Ascending aorta (tissue), 2 donors: ENCODE results near the gene POP7. TPM values are rescaled to one million over a fixed set of nuclear protein-coding genes. Genes with fewer than 3 reads are reported as not detected.

Experiments used
- DNase-seq, 2 donors: peaks; one replicate each; pipeline ENCODE4 v3.0.0-alpha.2; 2019; ENCODE audit warnings: low spot score in 2 of 2
- H3K27ac ChIP-seq, 2 donors: fragments of 200-600 bp; sonication (generic); one replicate each; pipeline ENCODE4 v1.5.1; 2016 to 2017; ENCODE audit warnings: mild to moderate bottlenecking in 1 of 2
- H3K27me3 ChIP-seq: fragments of 200-600 bp; sonication (generic); one replicate; pipeline ENCODE4 v1.5.1; 2017
- H3K36me3 ChIP-seq, 2 donors: fragments of 200-600 bp; sonication (generic); one replicate each; pipeline ENCODE4 v1.5.1; 2016
- H3K4me1 ChIP-seq, 2 donors: fragments of 200-600 bp; sonication (generic); one replicate each; pipeline ENCODE4 v1.5.1; 2016 to 2017; ENCODE audit warnings: mild to moderate bottlenecking in 1 of 2
- H3K4me3 ChIP-seq, 2 donors: fragments of 200-600 bp; sonication (generic); one replicate each; pipeline ENCODE4 v1.5.1; 2016 to 2017; ENCODE audit warnings: mild to moderate bottlenecking in 1 of 2
- H3K9me3 ChIP-seq, 2 donors: fragments of 200-600 bp; sonication (generic); one replicate each; pipeline ENCODE4 v1.5.1; 2016
- intact Hi-C: fragments of 100-400 bp; cut with DNase I; formaldehyde crosslinking; loops from one replicate; pipeline ENCODE4 v1.15.1; 2023
- total RNA-seq: library from RNA; depleted of rRNA; stranded (reverse); fragments of >200 nt; gene quantifications from one replicate; pipeline ENCODE4 v1.1.0, GENCODE V29; 2016
- TF ChIP-seq, protein P1 (sequence below), 3 experiments: fragments of 200-600 bp in 2 of 3; fragments of 450-650 bp in 1 of 3; sonication (generic) in 2 of 3; IDR thresholded peaks; one replicate each; pipeline ENCODE4 v1.5.1; 2016 to 2019; ENCODE audit warnings: antibody characterized with exemption in 3 of 3, mild to moderate bottlenecking in 1 of 3, moderate library complexity in 1 of 3

The POP7 gene
- total RNA-seq, 1 donor from 2014 or later: 44.0 TPM

GRCh38 chr7:100670074-100670473 is 35.8 kb upstream of the POP7 start:
- Histone ChIP-seq H3K36me3 (no peaks in the 10 kb centered on the region), H3K4me3 (no peak overlapping the region), H3K27me3 (no peaks in the 10 kb centered on the region), H3K4me1 (peaks cover 0 to 3% of the 10 kb centered on the region in 2 donors), H3K9me3 (no peaks in the 10 kb centered on the region), H3K27ac (no peak overlapping the region)
- TF ChIP-seq, protein P1, sequence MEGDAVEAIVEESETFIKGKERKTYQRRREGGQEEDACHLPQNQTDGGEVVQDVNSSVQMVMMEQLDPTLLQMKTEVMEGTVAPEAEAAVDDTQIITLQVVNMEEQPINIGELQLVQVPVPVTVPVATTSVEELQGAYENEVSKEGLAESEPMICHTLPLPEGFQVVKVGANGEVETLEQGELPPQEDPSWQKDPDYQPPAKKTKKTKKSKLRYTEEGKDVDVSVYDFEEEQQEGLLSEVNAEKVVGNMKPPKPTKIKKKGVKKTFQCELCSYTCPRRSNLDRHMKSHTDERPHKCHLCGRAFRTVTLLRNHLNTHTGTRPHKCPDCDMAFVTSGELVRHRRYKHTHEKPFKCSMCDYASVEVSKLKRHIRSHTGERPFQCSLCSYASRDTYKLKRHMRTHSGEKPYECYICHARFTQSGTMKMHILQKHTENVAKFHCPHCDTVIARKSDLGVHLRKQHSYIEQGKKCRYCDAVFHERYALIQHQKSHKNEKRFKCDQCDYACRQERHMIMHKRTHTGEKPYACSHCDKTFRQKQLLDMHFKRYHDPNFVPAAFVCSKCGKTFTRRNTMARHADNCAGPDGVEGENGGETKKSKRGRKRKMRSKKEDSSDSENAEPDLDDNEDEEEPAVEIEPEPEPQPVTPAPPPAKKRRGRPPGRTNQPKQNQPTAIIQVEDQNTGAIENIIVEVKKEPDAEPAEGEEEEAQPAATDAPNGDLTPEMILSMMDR (IDR thresholded peaks at IDR 0.05): no peak
- intact Hi-C loops: loop anchor here (5.0 kb wide), 2 partner anchors 123 to 203 kb away; no protein-coding TSS in a partner anchor
- no peak for DNase-seq

GRCh38 chr7:100671353-100672327 is 34.3 kb upstream of the POP7 start:
- H3K9me3 ChIP-seq: no peaks in the 10 kb centered on the region
- H3K36me3 ChIP-seq: peaks cover 2 to 3% of the 10 kb centered on the region in 2 donors
- H3K27ac ChIP-seq: no peak overlapping the region
- TF ChIP-seq, protein P1 (IDR thresholded peaks at IDR 0.05): no peak
- H3K4me3 ChIP-seq: no peak overlapping the region
- intact Hi-C loops: loop anchor here (5.0 kb wide), 2 partner anchors 124 to 204 kb away; no protein-coding TSS in a partner anchor
- no peak for DNase-seq
- no peaks in the 10 kb centered on the region for H3K27me3 ChIP-seq
- H3K4me1 ChIP-seq: peaks cover 3 to 10% of the 10 kb centered on the region in 2 donors

DNA sequence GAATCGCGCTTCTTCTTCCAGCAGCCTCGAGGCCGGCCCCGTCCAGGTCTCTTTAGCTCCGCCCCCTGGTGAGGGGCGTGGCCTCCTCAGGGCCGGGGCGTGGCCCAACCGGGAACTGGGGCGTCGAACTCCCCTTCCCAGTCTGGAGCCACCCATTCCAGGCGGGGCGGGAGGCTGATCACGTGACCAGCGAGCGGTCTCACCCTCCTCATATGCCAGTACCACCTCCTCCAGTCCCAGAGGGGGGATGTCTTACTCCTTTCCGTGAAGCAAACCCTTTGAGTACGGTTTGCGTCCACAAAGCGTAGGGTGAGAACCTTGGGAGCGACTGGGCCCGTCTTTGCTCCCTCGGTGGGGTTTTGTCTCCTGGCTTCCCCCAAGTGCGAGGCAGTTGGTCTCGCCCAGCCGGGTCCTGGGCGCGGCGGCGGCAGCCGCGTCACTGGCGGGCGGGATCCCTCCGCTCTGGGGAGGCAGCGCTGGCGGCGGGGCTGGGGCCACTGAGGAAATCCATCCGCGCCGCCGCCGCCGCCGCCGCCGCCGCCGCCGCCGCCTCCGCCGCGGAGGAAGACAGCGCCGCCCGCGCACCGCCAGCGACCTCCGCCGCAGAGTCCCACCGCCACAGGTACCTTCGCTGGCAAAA is 32.5 kb upstream of the POP7 start, which contains the start of gene GNB2:
Gene GNB2 (plus strand): TSS at position 439 of the 640 bp plus-strand sequence. CDS start 2,526 bp downstream, outside the sequence.
- TF ChIP-seq, protein P1 (IDR thresholded peaks at IDR 0.05): peak in 1 of 3 experiments; percentile 12
- Histone ChIP-seq H3K4me1 (peaks cover 3 to 7% of the 10 kb centered on the region in 2 donors), H3K27ac (peak within 1 kb of the TSS; percentile 96 to 99), H3K27me3 (no peaks in the 10 kb centered on the region), H3K4me3 (peak within 1 kb of the TSS; percentile 85 to 93), H3K9me3 (no peaks in the 10 kb centered on the region), H3K36me3 (peaks cover 20 to 21% of the 10 kb centered on the region in 2 donors)
- intact Hi-C loops: loop anchor here (1.0 to 5.0 kb wide), 7 partner anchors 61 to 245 kb away; partner anchors contain the start of genes FBXO24, LRCH4, MOSPD3 and PPP1R35
- DNase-seq: peak; percentile 99

DNA sequence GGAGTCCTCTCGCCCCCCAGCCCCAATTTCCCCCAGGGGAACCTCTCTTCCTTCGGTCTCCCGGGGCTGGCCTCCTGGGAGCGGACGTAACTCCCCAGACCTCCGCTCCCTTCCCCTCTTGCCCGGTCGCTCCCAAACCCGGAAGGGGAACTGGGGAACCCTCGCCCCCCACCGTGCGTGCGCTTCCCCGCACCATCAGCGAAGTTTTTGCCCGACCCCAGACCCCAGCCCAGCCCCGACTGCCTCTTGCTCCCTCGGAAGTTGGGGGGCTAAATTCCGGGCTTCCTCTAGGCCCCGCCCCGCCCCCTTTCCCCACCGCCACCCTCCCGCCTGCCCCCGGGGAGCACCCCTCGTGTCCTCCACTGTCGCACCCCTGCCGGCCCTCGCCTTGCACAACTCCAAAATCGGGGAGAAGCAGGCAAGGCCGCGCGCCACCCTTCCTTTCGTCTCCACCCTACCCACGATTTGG is 31.9 kb upstream of the POP7 start:
- peaks cover 3 to 9% of the 10 kb centered on the region in 2 donors for H3K4me1 ChIP-seq
- H3K27ac ChIP-seq: peak overlapping the region; percentile 96 to 99
- no peak for DNase-seq
- no peaks in the 10 kb centered on the region for H3K9me3 ChIP-seq
- peaks cover 24 to 26% of the 10 kb centered on the region in 2 donors for H3K36me3 ChIP-seq
- peak overlapping the region; percentile 85 to 93 for H3K4me3 ChIP-seq
- no peaks in the 10 kb centered on the region for H3K27me3 ChIP-seq
- TF ChIP-seq, protein P1 (IDR thresholded peaks at IDR 0.05): no peak
- intact Hi-C loops: loop anchor here (1.0 to 5.0 kb wide), 8 partner anchors 62 to 246 kb away; partner anchors contain the start of genes FBXO24, LRCH4, MOSPD3 and PPP1R35

GRCh38 chr7:100674411-100675104 is 31.4 kb upstream of the POP7 start:
- H3K27ac ChIP-seq: peak overlapping the region; percentile 96 to 99
- H3K4me1 ChIP-seq: peaks cover 3 to 10% of the 10 kb centered on the region in 2 donors
- intact Hi-C loops: loop anchor here (1.0 to 5.0 kb wide), 5 partner anchors 17 to 207 kb away; partner anchors contain the start of gene TSC22D4
- peaks cover 27 to 32% of the 10 kb centered on the region in 2 donors for H3K36me3 ChIP-seq
- peak overlapping the region; percentile 85 to 93 for H3K4me3 ChIP-seq
- H3K9me3 ChIP-seq: no peaks in the 10 kb centered on the region
- no peaks in the 10 kb centered on the region for H3K27me3 ChIP-seq
- TF ChIP-seq, protein P1 (IDR thresholded peaks at IDR 0.05): no peak
- DNase-seq: no peak
